Left ventricle myocardium inferior (tissue), 1 donor: Measurements from ENCODE around the gene DNLZ. TPM values are rescaled to one million over a fixed set of nuclear protein-coding genes. Genes with fewer than 3 reads are reported as not detected.

Experiments
- DNase-seq: peaks from one replicate; pipeline ENCODE4 v3.0.0-alpha.2; 2020
- H3K27ac ChIP-seq: fragments of 200-600 bp; replicated peaks from 2 replicates; pipeline ENCODE4 v1.8.0; 2021
- H3K27me3 ChIP-seq: fragments of 200-600 bp; 2 replicates; pipeline ENCODE4 v1.8.0; 2021; ENCODE audit warnings: low read depth
- H3K36me3 ChIP-seq: fragments of 200-600 bp; 2 replicates; pipeline ENCODE4 v1.8.0; 2021
- H3K4me1 ChIP-seq: fragments of 200-600 bp; 2 replicates; pipeline ENCODE4 v1.8.0; 2021
- H3K4me3 ChIP-seq: fragments of 200-600 bp; 2 replicates; pipeline ENCODE4 v1.8.0; 2021; ENCODE audit warnings: mild to moderate bottlenecking, moderate library complexity
- H3K9me3 ChIP-seq: fragments of 200-600 bp; replicated peaks from 2 replicates; pipeline ENCODE4 v1.8.0; 2021
- CTCF ChIP-seq: fragments of 200-600 bp; IDR thresholded peaks from 2 replicates; pipeline ENCODE4 v1.8.0; 2021; ENCODE audit warnings: antibody characterized with exemption, mild to moderate bottlenecking, borderline replicate concordance
- intact Hi-C: fragments of 100-400 bp; cut with micrococcal nuclease; formaldehyde crosslinking; loops from one replicate; pipeline ENCODE4 v1.11.0; 2022
- total RNA-seq: library from RNA; stranded (reverse); fragmentation: NEBNext Ultra II Directional; extraction: Animal tissue kit (Norgen Biotek cat#: 25700); gene quantifications from one replicate; pipeline ENCODE4 v1.2.1, GENCODE V29; 2021
- donor health status: DM: no; HTN: yes; CAD: no; lungs with severe emphysema.

DNLZ gene
- total RNA-seq, 1 donor from 2014 or later, result 37.6 TPM

- Histone ChIP-seq H3K4me1 (peaks cover 23% of the 10 kb centered on the region), H3K9me3 (no peaks in the 10 kb centered on the region), H3K4me3 (no peak overlapping the region), H3K27ac (no peak overlapping the region), H3K27me3 (no peaks in the 10 kb centered on the region), H3K36me3 (peaks cover 49% of the 10 kb centered on the region)
- intact Hi-C loops, result no loop called here
- no peak for TF ChIP-seq CTCF
- DNase-seq, result no peak
Observed at GRCh38 chr9:136403915-136404800, 40.6 kb upstream of the DNLZ start.

- TF ChIP-seq CTCF, result no peak
- Histone ChIP-seq H3K27ac (no peak overlapping the region), H3K36me3 (peaks cover 49% of the 10 kb centered on the region), H3K9me3 (no peaks in the 10 kb centered on the region), H3K27me3 (no peaks in the 10 kb centered on the region), H3K4me1 (peaks cover 26% of the 10 kb centered on the region), H3K4me3 (no peak overlapping the region)
- DNase-seq, result no peak
- intact Hi-C loops, result no loop called here
Observed at GRCh38 chr9:136403538-136403914, 40.0 kb upstream of the DNLZ start.

GRCh38 chr9:136402067-136402466, 38.5 kb upstream of the DNLZ start:
- no peak for TF ChIP-seq CTCF
- H3K36me3 ChIP-seq, result peaks cover 45% of the 10 kb centered on the region
- H3K27me3 ChIP-seq, result no peaks in the 10 kb centered on the region
- peaks cover 30% of the 10 kb centered on the region for H3K4me1 ChIP-seq
- intact Hi-C loops, result no loop called here
- no peak for DNase-seq
- H3K27ac ChIP-seq, result no peak overlapping the region
- H3K4me3 ChIP-seq, result no peak overlapping the region
- no peaks in the 10 kb centered on the region for H3K9me3 ChIP-seq

GRCh38 chr9:136401173-136401922, 37.8 kb upstream of the DNLZ start:
- intact Hi-C loops, result no loop called here
- H3K36me3 ChIP-seq, result peaks cover 45% of the 10 kb centered on the region

More at GRCh38 chr9:136401173-136401922, 37.8 kb upstream of the DNLZ start:
- H3K9me3 ChIP-seq, result no peaks in the 10 kb centered on the region
- DNase-seq, result no peak
- no peak overlapping the region for H3K27ac ChIP-seq
- no peaks in the 10 kb centered on the region for H3K27me3 ChIP-seq
- peaks cover 30% of the 10 kb centered on the region for H3K4me1 ChIP-seq
- H3K4me3 ChIP-seq, result no peak overlapping the region
- no peak for TF ChIP-seq CTCF
